T-helper 2 cell (primary cell): ENCODE measurements around the gene TJAP1.

ENCODE experiments used
- DNase-seq, 5 experiments: peaks; one replicate each; pipeline versions ENCODE4 v3.0.0 to v3.0.0-alpha.2; 2012 to 2022

TJAP1 gene

GRCh38 chr6:43541774-43542471 is 64.6 kb downstream of the TJAP1 start:
- no peak for DNase-seq

GRCh38 chr6:43544461-43544860 is 67.1 kb downstream of the TJAP1 start:
- no peak for DNase-seq

GRCh38 chr6:43547222-43547621 is 69.9 kb downstream of the TJAP1 start:
- no peak for DNase-seq
